GM18519 (cell line): ENCODE results near the gene FAM9C.

Source experiments
- ATAC-seq: cut with Tn5 transposase; IDR thresholded peaks from one replicate; pipeline ENCODE4 v1.9.1; 2021; ENCODE audit warnings: mild to moderate bottlenecking, moderate library complexity; ENCODE audit not compliant: unreplicated experiment, low FRiP score

The FAM9C gene

DNA sequence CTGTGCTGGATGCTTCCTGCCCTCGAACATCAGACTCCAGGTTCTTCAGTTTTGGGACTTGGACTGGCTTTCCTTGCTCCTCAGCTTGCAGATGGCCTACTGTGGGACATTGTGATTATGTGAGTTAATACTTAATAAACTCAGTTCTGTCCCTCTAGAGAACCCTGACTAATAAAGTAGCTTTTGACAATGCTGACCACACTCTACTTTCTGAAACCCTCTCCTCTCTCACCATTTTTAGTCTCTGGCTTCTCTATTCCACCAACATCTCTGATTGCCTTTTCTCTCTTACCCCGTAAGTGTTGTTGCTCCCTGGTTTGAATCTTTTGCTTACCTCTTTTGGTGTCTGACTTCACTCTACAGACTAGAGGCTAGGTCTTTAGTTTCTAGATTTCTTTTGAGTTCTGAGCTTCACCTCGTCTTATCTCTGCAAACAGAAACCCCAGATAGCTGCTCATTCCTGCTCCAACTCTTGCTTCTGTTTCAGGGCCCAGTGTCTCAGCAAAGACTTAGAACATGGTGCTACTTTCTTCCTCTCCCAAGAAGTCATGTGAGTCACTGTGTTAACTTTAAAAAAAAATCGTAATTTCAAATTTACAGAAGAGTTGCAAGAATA, 58.1 kb downstream of the FAM9C start:
- ATAC-seq: no peak
